Measurements from ENCODE around the gene MIEF2.
"Not testable (repeated sequence)": the region's sequence is repeated elsewhere in the genome, so short reads cannot be mapped to it uniquely, and the experiment has no call there.

The MIEF2 gene, protein sequence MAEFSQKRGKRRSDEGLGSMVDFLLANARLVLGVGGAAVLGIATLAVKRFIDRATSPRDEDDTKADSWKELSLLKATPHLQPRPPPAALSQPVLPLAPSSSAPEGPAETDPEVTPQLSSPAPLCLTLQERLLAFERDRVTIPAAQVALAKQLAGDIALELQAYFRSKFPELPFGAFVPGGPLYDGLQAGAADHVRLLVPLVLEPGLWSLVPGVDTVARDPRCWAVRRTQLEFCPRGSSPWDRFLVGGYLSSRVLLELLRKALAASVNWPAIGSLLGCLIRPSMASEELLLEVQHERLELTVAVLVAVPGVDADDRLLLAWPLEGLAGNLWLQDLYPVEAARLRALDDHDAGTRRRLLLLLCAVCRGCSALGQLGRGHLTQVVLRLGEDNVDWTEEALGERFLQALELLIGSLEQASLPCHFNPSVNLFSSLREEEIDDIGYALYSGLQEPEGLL

DNA sequence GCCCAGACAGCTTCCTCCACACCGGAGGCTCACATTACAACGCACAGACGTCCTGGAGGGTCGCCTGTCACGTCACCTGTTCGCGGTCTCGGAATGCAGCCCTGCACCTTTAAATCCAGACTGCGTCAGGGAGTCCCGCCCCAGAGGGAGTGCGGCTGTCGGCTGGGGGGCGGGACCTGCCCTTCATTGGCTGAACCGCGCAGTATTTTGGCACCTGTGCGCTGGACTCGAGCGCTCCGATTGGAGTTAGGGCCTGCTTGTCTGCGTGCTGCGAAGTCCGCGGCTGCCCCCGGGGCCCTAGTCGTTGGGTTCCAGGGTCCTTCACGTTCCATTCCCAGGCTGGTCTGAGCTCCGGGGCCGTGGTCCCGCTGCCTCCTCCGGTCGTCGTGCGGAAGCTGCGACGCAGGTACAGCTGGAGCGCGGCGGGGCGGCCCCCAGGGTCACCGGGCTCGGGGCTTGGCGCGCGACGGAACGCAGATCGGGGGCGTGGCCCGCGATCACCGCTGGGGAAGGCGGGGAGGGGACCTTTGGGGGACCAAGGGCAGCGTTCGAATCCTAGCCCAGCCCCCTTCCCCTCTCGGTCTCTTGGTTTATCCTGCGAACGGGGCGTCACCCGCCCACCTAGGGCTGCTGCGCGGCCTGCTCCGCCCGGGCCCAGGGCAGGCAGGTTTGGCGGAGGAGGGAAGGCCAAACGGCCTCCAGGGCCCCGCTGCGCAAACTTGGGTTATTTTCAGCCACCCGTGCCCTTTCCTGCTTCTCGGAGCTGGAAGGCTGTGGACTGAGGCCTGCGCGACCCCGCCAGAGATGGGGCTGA is at the start of gene MIEF2:
Gene MIEF2, plus strand, starts transcription at position 331 of the 814 bp plus-strand sequence. CDS start 2,059 bp downstream, outside the sequence.
- peak; percentile 91 for DNase-seq (ENCODE audit: low read depth)

DNA sequence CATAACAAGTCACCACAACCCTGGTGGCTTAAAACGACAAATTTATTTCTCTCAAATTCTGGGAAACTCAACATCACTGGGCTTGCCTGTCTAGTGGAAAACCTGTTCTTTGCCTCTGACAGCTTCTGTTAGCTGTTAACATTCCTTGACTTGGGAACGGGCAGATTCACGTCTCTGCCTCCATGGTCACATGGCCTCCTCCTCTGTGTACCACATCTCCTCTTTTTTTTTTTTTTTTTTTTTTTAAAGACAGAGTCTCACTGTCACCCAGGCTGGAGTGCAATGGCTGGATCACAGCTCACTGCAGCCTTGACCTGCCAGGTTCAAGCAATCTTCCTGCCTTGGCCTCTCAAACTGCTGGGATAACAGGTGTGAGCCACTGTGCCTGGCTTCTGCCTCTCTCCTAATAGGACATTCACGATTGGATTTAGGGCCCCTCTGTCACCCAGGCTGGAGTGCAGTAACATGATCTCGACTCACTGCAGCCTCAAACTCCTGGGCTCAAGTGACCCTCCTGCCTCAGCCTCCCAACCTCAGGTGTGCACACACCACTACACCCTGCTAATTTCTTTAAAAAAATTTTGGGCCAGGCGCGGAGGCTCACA is 46.7 kb upstream of the MIEF2 start:
- DNase-seq (ENCODE audit: low read depth): no peak

DNA sequence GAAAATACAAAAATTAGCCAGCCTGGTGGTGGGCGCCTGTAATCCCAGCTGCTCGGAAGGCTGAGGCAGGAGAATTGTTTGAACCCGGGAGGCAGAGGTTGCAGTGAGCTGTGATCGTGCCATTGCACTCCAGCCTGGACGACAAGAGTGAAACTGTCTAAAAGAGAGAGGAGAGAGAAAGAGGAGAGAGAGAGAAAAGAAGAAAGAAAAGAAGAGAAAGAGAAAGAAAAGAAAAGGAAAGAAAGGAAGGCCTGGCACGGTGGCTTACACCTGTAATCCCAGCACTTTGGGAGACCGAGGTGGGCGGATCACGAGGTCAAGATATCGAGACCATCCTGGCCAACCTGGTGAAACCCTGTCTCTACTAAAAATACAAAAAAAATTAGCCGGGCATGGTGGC is 43.6 kb upstream of the MIEF2 start:
- not testable (repeated sequence) for DNase-seq (ENCODE audit: low read depth)

DNA sequence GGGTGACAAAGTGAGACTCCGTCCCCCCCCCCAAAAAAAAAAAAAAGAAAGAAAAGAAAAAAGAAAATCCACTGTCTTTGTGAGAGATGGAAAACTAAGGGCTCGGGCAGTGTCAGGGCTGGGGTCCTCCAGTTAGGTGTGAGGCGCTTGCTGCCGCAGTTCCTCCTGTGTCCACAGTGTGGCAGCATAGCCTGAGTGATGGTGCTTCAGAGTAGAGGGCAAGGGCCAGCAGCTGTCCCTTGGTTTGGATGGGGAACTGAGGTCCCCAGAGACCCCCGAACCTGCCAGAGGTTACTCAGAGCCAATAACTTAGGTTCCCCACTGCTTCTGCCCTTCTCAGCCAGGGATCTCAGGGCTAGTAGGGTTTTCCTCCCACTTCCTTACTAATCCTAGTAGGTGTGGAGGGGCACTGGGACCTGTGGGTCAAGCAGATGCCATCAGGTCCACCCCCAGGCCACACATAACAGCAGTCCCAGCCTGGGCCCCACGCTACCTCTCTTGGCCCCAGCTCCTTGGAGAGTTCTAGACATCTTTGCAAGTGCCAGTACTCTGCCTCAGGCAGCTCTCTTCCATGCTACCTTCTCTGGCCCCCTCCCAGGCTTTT is 42.9 kb upstream of the MIEF2 start:
- DNase-seq (ENCODE audit: low read depth): no peak

DNA sequence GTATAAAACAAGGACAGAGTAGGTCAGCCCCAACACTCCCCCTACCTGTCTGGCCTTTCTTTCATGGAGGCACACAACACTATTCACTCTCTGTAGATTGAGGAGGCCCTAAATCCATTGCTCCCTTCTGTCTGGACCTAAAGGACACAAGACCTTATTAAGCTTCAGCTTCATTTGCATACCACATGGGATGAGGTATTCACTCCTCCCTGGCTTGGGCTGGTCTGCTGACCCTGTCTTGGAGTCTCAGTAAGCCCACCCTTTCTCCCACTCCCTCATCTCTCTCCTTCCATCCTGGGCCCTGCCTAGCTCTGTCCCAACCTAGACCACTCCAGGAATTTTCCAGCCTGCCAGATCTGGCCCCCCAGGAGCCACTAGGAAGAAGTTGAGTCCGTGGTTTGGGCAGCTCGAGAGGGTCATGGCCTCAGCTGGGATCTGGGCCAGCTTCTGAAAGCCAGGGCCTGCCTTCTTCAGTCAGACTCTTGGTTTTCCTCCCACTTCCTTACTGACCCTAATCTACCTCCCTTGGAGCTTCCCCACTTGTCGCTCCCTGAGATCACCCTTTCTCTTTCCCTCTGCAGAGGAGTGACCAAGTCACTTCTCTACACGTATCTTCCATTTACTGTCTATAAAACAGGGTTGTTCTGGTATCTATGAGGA is 41.6 kb upstream of the MIEF2 start:
- DNase-seq (ENCODE audit: low read depth): peak; percentile 68

DNA sequence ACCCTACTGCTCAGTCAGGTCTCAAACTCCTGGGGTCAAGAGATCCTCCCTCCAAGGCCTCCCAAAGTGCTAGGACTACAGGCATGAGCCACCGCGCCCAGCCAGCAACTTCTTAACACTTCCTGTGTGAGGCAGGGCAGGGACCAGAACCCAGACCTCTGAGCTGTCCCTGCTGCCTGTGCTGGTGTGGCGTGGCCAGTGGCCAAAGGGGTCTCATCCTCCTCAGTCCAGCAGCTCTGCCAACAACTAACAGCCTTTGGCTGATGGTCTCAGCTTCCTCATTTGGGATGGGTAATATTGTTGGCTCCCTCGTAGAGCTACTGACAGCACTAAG is 36.4 kb upstream of the MIEF2 start:
- DNase-seq (ENCODE audit: low read depth): no peak

DNA sequence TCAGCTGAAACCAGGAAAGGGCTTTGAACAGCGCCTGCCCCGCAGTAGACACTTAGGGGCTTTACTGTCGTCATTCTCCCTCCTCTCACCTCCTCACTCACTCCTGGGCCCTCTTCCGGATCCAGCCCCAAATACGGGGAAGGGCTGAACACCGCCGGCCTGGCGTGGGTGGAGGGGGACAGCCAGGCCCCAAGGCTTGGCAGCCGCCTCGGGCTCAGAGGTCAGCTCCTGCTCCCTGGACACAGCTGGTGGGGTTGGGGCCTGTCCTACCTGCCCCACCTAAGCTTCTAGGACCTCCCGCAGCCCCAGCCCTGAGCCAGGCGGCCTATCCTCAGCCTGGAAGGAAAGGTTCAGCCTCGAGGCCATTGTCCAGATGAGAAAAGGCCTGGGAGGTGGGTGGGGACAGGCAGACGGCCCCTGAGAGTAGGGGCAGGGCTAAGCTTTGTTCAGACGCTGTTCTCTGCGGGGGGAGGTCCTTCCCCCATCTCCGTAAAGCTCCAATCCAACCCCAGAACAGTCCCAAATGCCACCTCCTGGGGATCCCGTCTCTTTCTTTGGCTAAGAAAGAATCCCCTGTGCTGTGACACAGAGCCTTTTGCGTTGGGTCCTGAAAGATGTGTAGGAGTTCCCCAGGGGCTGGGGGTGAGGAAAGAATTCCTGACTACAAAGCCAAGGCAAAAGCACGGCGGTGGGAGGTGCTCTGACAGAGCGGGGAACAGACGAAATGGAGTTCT is 35.9 kb upstream of the MIEF2 start:
- no peak for DNase-seq (ENCODE audit: low read depth)

DNA sequence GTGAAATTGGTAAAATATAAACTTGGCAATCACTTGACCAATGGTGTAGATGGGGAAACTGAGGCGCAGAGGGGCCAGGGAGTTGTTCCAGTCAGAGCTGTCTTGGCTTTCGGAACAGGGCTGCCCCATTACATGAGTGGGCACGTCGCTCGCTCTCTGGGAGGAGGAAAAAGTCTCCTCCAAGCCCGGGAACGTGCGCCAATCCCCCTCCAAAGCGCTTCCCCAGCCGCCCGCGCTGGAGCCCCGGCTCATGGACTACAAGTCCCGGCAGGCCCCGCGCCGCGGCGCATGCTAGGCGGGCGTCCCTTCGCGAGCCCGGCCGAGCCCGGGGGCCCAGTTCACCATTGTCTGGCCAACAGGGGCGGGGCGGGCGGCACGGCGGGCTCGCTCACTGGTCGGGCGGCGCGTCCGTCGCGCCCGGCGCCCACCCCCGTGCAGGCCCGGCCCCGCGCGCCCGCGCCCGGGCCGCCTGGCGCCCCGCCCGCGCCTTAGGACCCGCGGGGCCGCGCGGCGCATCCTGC is 35.3 kb upstream of the MIEF2 start, which contains the start of gene LLGL1:
Gene LLGL1, plus strand, starts transcription at position 515 of the 521 bp plus-strand sequence. CDS start 48 bp downstream, outside the sequence.
- DNase-seq (ENCODE audit: low read depth): peak; percentile 90

DNA sequence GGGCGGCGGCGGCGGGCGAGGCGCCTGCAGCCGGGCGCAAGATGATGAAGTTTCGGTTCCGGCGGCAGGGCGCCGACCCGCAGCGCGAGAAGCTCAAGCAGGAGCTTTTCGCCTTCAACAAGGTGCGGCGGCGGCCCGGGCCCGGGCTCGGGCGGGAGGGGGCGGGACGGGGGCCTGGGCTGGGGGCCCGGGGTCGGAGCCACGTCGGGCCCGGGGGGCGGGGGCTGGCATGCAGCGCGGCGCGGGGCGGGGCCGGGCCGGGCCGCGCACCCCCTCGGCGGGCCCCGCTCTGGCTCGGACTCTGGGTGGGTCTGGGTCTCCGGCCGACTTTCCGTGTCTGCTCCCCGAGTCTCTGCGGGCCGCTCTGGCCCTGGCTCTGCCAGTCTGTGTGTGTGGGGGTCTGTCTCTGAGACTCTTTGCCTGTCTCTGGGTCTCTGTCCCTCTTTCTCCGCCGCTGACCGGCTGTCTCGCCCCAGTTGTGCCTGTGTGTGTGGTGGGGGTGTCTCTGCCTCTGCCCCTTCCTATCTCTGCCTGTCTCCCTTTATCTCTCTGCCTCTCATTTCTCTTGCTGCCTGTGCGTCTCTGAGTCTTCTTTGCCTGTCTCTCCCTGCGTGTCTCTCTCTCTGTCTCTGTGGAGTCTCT is 34.7 kb upstream of the MIEF2 start:
- DNase-seq (ENCODE audit: low read depth): no peak

DNA sequence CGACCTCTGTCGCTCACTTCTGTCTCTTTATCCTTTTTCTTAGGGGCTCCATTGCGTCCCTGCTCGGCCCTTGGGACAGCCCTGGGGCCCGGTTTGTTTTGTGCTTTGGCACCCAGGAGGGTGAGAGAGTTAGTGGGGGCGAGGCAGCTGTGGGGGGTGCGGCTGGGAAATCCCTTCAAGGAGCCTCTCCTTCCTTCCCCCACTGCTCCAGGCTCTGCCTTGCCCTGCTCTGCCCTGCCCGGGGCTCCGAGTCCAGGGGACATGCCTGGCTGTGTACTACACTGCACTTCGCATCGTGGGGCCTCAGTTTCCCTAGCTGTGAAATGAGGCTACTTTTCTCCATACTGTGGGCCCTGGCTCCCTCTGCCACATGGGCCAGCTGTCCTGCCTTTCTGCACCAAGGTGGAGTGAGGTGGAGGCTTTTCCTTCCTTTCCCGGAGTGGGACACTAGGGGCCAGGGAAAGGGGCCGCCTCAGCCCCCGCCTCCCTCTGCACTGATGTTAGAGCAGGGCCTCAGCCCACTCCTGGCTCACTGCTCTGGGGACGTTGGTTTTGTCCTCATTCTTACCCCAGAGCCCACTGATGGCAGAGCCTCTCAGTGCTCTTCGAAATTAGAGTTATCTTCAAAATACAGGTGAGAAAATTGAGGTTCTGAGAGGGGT is 34.0 kb upstream of the MIEF2 start:
- DNase-seq (ENCODE audit: low read depth): no peak

DNA sequence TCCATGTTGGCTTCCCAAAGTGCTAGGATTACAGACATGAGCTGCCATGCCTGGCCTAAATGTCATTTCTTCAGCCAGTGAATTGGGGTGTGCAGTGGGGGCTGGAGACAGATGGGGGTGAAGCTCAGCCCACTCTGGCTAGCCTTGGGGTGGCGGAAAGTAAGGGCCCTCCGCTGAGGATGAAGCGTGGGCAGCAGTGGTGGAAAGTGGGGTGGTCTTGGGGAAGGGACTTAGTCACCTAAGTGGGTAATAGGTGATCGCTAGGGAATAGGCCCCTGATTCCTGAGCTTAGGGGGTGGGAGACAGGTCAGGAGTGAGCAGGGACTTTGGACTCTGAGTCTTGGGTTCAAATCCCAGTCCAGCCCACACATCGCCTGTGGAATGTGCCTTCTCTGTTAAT is 32.8 kb upstream of the MIEF2 start:
- no peak for DNase-seq (ENCODE audit: low read depth)

DNA sequence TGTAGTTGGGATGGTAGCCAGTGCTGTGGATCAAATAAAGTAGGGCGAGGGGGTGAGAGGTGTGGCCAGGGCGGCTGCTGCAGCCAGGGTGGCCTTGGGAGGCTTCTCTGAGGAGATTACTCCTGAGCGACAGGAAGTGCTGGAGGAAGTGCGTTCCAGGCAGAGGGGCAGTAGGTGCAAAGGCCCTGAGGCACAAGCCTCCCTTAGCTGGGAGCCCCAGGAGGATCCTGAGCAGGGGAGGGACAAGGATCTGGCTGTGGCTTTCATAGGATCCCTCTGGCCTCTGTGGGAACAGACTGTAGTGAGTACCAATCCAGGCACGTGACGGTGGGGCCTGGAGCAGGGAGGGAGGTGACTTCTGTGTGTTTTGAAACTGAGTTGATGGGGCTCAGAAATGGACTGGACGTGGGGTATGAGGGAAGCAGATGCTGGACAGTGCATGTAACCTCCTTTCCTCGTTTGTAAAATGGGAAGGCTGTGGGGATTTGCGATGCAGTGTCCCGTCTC is 32.2 kb upstream of the MIEF2 start:
- DNase-seq (ENCODE audit: low read depth): no peak

DNA sequence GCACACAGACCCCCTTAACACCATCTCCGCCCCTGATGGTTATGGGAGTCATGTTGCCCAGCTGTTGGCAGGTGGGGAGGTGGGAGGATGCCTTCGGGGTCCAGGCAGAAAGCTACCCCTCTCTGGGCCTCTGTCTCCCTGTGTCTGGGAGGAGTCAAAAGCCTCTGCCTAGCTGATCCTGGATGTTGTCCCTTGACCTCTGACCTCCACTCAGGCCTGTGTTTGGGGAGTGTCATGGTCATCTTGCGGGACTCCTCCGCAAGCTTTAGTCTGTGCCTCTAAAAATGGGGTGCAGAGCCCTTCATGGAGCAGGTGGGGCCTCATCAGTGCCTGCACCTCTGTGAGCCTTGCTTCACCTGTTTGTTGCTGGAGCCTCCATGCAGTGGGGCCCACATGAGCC is 31.2 kb upstream of the MIEF2 start:
- DNase-seq (ENCODE audit: low read depth): no peak

DNA sequence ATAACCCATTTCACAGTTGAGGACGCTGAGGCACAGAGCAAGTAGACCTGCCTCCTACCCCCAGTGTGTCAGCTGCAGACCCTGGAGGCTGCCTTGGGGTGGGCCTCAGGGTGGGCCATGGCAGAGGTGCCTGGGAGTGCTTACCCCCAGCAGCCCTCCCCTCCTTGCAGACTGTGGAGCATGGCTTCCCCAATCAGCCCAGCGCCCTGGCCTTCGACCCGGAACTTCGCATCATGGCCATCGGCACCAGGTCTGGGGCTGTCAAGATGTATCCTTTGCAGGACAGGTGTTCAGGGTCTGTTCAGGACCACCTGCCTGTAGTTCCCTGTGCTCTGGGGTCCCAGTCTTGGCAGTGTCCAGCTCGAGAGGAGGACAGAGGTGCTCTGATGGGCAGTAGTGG is 30.7 kb upstream of the MIEF2 start:
- no peak for DNase-seq (ENCODE audit: low read depth)

DNA sequence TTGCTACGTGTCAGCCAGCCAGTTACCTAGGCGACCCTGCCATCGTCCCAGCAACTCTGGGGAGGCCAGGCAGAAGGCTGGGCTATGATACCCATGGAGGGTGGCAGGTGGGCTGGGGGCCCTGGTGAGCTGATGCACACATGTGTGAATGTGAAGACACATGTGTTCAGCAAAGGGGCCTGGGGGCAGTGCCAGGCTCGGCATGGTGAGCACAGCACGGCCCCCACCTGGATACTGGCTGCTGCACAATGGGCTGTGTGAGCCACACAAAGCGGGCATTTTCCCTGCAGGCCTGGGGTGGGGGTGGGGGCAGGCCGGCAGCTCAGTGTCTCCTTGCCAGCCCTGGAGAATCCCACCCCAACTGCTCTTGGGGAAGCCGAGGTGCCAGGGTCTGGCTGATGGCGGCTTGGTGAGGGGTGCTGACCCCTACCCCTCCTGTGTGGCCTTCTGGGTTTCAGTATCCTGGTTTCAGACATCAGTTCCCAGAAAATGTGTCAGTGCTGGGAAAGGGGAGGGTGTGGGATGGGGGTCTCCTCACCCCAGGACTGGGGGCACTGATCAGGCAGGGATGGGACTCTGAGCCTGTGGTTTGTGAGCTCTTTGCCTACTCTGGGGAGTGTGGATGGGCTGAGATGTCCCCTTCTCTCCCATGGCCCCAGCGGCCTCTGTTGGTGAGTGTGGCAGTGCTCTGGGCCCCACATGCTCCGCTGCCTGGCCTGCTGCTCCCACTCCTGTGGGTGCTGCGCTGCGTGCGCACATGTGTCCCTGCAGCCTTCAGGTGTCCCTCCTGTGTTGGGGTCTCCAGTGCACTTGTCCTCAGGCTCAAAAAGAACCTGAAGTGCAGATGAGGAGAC is 29.9 kb upstream of the MIEF2 start:
- no peak for DNase-seq (ENCODE audit: low read depth)

DNA sequence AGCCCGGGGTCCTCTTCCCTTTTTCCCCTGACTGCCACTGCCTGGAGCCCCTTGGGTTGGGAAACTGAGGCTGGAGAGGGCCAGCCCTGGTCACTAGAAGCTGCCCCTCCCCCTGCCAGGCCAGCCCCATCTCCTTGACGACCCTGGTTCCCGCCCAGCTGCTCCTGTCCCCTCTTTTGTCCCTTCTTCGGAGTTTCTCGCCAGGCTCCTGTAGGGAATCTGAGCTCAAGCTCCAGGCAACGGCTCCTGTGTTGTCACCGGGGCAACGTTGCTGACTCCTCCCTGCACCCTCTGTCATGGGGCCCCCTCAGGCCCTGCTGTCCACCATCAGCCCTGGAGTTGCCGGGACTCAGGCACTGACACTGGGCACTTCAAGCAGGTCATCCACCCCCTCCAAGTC is 29.3 kb upstream of the MIEF2 start:
- no peak for DNase-seq (ENCODE audit: low read depth)

DNA sequence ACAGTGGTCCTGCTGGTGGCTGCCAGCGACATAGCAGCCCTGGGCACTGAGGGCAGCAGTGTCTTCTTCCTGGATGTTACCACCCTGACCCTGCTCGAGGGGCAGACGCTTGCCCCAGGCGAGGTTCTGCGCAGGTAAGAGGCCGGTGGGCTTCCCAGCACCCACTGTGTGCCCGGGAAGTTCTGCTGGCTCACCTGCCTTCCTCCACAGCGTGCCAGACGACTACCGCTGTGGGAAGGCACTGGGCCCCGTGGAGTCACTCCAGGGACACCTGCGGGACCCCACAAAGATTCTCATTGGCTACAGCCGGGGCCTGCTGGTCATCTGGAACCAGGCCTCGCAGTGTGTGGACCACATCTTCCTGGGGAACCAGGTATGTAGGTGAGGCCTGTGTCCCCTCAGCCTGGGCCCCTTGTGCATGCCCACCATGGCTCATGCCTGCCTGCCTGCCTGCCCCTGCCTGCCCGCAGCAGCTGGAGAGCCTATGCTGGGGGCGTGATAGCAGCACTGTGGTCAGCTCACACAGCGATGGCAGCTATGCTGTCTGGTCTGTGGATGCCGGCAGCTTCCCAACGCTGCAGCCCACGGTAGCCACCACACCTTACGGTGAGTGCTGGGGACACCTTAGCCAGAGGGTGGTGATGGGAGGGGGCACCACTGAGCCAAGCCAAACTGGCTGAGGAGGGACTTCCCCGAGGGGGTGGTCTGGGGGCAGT is 26.5 kb upstream of the MIEF2 start:
- DNase-seq (ENCODE audit: low read depth): no peak

DNA sequence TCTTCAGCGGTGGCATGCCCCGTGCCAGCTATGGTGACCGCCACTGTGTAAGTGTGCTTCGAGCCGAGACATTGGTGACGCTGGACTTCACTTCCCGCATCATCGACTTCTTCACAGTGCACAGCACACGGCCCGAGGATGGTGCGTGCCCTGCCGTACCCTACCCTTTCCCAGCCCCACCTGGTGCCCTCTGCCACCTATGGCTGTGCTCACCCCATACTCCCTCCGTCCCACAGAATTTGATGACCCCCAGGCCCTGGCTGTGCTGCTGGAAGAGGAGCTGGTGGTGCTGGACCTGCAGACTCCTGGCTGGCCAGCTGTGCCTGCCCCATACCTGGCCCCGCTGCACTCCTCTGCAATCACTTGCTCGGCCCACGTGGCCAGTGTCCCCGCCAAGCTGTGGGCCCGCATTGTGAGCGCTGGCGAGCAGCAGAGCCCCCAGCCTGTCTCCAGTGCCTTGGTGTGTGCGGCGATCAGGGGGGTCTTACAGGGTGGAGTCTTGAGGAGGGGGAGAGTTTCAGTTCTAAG is 25.5 kb upstream of the MIEF2 start:
- DNase-seq (ENCODE audit: low read depth): no peak

All from stromal cell of bone marrow (primary cell).